ENCODE results near the gene QKI. TPM values are rescaled to one million over a fixed set of nuclear protein-coding genes. Genes with fewer than 3 reads are reported as not detected.

QKI gene
- total and polyA plus RNA-seq, 9 donors: 44.6 to 151 (median 105) TPM

DNA sequence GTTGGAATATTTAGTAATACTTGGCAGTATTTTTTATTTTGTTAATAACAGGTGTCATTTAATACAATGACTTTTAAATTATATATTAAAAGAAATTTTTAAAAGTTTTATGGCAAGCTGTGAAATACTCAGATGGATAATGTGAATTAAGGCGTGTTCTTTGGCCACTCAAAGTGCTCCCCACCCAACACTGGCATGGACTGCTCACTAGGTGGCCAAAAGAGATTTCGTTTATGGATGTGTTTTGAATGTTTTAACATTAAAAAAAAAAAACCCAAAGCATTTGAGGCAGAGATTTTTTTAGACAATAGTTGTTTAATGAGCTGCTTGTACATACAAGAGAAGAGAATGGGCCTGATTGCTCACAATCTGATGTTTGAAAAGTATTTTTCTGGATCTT lies 86.5 kb downstream of the QKI start:
- 48 to 56% (median 55%) methylated on average over 2 of the region's 2 CpGs for whole genome bisulfite sequencing, 3 donors
- H3K4me1 ChIP-seq (ENCODE audit: insufficient read depth): no peaks in the 10 kb centered on the region

DNA sequence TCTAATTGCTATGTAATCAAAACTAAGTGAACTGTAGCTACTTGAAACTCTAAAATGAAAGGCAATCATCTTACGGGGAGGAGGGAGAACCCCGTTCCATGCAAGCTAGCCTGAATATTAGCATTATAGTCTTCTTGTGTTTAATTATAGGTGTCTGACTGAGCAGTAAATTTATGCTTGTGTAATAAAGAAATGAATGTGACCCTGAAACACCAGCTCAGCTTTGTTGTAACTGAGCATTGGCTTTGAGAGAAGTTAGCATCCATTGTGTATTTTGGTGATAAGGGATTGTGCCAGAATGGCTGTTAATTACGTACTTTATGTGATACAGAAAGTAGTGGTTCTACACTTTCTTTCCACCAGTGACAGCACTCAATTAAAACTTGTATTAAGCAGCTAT lies 86.9 kb downstream of the QKI start:
- Histone ChIP-seq H3K9me3 (no peaks in the 10 kb centered on the region), H3K4me1 (ENCODE audit: insufficient read depth) (no peaks in the 10 kb centered on the region), H3K27ac (no peak overlapping the region), H3K36me3 (no peaks in the 10 kb centered on the region), H3K4me3 (no peak overlapping the region), H3K27me3 (no peaks in the 10 kb centered on the region)
- no peak for DNase-seq
- TF ChIP-seq POLR2A (IDR thresholded peaks at IDR 0.05) (no peak), EP300 (IDR thresholded peaks at IDR 0.05) (no peak)
- TF ChIP-seq, protein P1, sequence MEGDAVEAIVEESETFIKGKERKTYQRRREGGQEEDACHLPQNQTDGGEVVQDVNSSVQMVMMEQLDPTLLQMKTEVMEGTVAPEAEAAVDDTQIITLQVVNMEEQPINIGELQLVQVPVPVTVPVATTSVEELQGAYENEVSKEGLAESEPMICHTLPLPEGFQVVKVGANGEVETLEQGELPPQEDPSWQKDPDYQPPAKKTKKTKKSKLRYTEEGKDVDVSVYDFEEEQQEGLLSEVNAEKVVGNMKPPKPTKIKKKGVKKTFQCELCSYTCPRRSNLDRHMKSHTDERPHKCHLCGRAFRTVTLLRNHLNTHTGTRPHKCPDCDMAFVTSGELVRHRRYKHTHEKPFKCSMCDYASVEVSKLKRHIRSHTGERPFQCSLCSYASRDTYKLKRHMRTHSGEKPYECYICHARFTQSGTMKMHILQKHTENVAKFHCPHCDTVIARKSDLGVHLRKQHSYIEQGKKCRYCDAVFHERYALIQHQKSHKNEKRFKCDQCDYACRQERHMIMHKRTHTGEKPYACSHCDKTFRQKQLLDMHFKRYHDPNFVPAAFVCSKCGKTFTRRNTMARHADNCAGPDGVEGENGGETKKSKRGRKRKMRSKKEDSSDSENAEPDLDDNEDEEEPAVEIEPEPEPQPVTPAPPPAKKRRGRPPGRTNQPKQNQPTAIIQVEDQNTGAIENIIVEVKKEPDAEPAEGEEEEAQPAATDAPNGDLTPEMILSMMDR (IDR thresholded peaks at IDR 0.05): no peak
- WGBS, 3 donors: 60 to 77% (median 77%) methylated on average over 3 of the region's 3 CpGs
- intact Hi-C loops (cut with DNase I): no loop called here

More for the DNA sequence above, 86.5 kb downstream of the QKI start:
- Histone ChIP-seq H3K4me3 (no peak overlapping the region), H3K9me3 (no peaks in the 10 kb centered on the region), H3K27me3 (no peaks in the 10 kb centered on the region), H3K36me3 (no peaks in the 10 kb centered on the region), H3K27ac (no peak overlapping the region)
- intact Hi-C loops (cut with DNase I): no loop called here
- no peak for TF ChIP-seq POLR2A (IDR thresholded peaks at IDR 0.05)
- no peak for TF ChIP-seq EP300 (IDR thresholded peaks at IDR 0.05)
- TF ChIP-seq, protein P1 (IDR thresholded peaks at IDR 0.05): no peak
- DNase-seq: no peak

DNA sequence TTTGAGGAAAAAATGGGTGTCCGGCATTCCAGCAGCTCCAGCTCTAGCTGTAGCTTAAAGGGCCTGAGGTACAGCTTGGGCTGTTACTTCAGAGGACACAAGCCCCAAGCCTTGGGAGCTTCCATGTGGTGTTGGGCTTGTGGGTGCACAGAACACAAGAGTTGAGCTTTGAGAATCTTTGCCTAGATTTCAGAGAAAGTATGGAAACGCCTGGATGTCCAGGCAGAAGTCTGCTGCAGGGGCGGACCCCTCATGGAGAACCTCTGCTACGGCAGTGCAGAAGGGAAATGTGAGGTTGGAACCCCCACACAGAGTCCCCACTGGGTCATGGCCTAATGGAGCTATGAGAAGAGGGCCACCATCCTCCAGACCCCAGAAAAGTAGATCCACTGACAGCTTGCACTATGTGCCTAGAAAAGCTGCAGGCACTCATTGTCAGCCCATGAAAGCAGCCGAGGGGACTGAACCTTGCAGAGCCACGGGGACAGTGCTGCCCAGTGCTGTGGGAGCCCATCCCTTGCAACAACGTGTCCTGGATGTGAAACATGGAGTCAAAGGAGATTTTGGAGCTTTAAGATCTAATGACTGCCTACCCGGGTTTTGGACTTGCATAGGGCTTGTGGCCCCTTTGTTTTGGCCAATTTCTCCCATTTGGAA lies 90.6 kb downstream of the QKI start:
- Histone ChIP-seq H3K27me3 (no peaks in the 10 kb centered on the region), H3K36me3 (no peaks in the 10 kb centered on the region), H3K4me1 (ENCODE audit: insufficient read depth) (no peaks in the 10 kb centered on the region), H3K4me3 (no peak overlapping the region), H3K27ac (no peak overlapping the region), H3K9me3 (no peaks in the 10 kb centered on the region)
- WGBS, 3 donors: 83 to 88% (median 85%) methylated on average over 8 of the region's 8 CpGs
- no peak for DNase-seq
- TF ChIP-seq EP300 (IDR thresholded peaks at IDR 0.05): no peak
- TF ChIP-seq, protein P1 (IDR thresholded peaks at IDR 0.05): no peak
- TF ChIP-seq POLR2A (IDR thresholded peaks at IDR 0.05): no peak
- intact Hi-C loops (cut with DNase I): no loop called here

DNA sequence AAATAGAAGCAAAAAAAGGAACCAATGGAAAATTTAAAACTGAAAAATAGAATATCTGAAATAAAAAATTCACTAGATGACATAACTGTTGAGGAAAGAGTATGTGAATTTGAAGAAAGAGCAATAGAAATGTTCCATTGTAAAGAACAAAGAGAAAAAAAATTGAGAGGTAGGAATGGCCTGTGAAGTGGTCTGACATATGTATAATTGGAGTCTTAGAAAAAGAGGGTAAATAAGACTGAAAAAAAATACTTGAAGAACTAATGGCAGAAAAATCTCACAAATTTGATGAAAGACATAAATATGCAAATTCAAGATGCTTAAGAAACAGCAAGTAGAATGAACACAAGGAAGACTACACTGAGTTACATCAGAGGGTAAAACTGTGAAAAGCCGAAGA lies 93.4 kb downstream of the QKI start:
- Histone ChIP-seq H3K36me3 (no peaks in the 10 kb centered on the region), H3K9me3 (no peaks in the 10 kb centered on the region), H3K27me3 (no peaks in the 10 kb centered on the region), H3K4me3 (no peak overlapping the region), H3K27ac (no peak overlapping the region), H3K4me1 (ENCODE audit: insufficient read depth) (no peaks in the 10 kb centered on the region)
- WGBS, 3 donors: 94 to 97% (median 97%) methylated on average over 1 of the region's 1 CpG
- no peak for DNase-seq
- intact Hi-C loops (cut with DNase I): no loop called here
- TF ChIP-seq POLR2A (IDR thresholded peaks at IDR 0.05): no peak

DNA sequence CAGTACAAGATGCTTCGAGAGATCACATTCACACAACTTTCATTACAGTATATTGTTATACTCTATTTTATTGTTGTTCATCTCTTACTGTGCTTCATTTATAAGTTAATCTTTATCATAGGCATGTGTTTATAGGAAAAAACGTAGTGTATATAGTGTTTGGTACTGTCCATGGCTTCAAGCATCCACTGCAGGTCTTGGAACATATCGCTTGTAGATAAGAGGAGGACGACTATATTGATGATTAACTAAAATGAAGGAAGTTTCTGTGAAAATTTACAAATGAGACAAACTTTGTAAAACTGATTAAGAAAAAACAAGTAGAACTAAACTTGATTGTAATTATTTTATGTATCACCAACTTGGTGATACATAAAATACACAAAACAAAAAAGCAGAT lies 98.5 kb downstream of the QKI start:
- H3K36me3 ChIP-seq: no peaks in the 10 kb centered on the region
- peaks cover 4% of the 10 kb centered on the region for H3K4me1 ChIP-seq (ENCODE audit: insufficient read depth)
- no peak overlapping the region for H3K27ac ChIP-seq
- 82 to 87% (median 83%) methylated on average over 4 of the region's 4 CpGs for WGBS, 3 donors
- H3K4me3 ChIP-seq: no peak overlapping the region
- intact Hi-C loops (cut with DNase I): no loop called here
- H3K9me3 ChIP-seq: no peaks in the 10 kb centered on the region
- no peak for DNase-seq
- H3K27me3 ChIP-seq: peaks cover 3% of the 10 kb centered on the region
- TF ChIP-seq, protein P1 (IDR thresholded peaks at IDR 0.05): no peak
- TF ChIP-seq EP300 (IDR thresholded peaks at IDR 0.05) (no peak), POLR2A (IDR thresholded peaks at IDR 0.05) (no peak)

Measured in ovary (tissue), 9 donors.